Osteocyte (in vitro differentiated cells): Measurements from ENCODE around the gene C1orf122. TPM values are rescaled to one million over a fixed set of nuclear protein-coding genes. Genes with fewer than 3 reads are reported as not detected.
A peak's percentile ranks its signal among the peaks of the same experiment; 100 is the strongest.

Experiments used
- DNase-seq: peaks from one replicate; pipeline ENCODE4 v3.0.0; 2021; ENCODE audit warnings: mixed read lengths; ENCODE audit not compliant: unreplicated experiment; ENCODE audit errors: extremely low spot score
- H3K27ac Mint-ChIP-seq: one replicate; pipeline ENCODE4 v1.8.0; 2021; ENCODE audit warnings: mild to moderate bottlenecking, mixed read lengths; ENCODE audit not compliant: unreplicated experiment
- H3K27me3 Mint-ChIP-seq: one replicate; pipeline ENCODE4 v1.8.0; 2021; ENCODE audit warnings: mixed read lengths; ENCODE audit not compliant: unreplicated experiment
- H3K36me3 Mint-ChIP-seq: one replicate; pipeline ENCODE4 v1.8.0; 2021; ENCODE audit warnings: mixed read lengths; ENCODE audit not compliant: unreplicated experiment
- H3K4me1 Mint-ChIP-seq: one replicate; pipeline ENCODE4 v1.8.0; 2021; ENCODE audit warnings: mixed read lengths; ENCODE audit not compliant: unreplicated experiment
- H3K4me3 Mint-ChIP-seq: one replicate; pipeline ENCODE4 v1.8.0; 2021; ENCODE audit warnings: mild to moderate bottlenecking, moderate library complexity, mixed read lengths; ENCODE audit not compliant: unreplicated experiment
- H3K9me3 Mint-ChIP-seq: one replicate; pipeline ENCODE4 v1.8.0; 2021; ENCODE audit warnings: mixed read lengths; ENCODE audit not compliant: unreplicated experiment
- total RNA-seq: library from RNA; stranded (reverse); gene quantifications from 2 replicates; pipeline ENCODE4 v1.2.1, GENCODE V29; 2021
- TF ChIP-seq, protein P1 (sequence below): fragments of 200-600 bp; sonication (generic); IDR thresholded peaks from 2 replicates; pipeline ENCODE4 v1.5.0; 2021; ENCODE audit warnings: antibody characterized with exemption, mild to moderate bottlenecking, moderate library complexity

The C1orf122 gene
- total RNA-seq, 1 donor from 2014 or later: 55.0 TPM

DNA sequence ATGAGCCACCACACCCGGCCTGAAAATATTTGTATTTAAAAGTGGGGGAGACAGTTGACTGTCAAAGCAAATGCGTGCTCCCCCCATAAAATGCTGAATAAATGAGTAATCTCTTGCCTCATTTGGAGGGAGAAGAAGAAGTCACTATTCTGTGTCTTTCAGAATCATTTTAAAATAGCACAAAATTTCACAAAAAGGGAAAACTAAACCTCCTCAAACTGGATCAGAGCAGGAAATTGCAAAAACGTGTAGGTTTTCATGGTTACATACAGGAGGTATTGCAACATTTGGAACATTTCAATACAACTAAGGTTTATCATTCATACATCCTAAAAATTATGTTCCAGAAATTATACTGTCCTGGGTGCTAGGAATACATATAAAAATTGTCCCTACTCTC lies 38.2 kb downstream of the C1orf122 start:
- Mint-ChIP-seq H3K4me3 (no peak overlapping the region), H3K27ac (no peak overlapping the region), H3K27me3 (no peaks in the 10 kb centered on the region), H3K36me3 (peaks cover 8% of the 10 kb centered on the region), H3K9me3 (no peaks in the 10 kb centered on the region), H3K4me1 (peaks cover 6% of the 10 kb centered on the region)
- TF ChIP-seq, protein P1, sequence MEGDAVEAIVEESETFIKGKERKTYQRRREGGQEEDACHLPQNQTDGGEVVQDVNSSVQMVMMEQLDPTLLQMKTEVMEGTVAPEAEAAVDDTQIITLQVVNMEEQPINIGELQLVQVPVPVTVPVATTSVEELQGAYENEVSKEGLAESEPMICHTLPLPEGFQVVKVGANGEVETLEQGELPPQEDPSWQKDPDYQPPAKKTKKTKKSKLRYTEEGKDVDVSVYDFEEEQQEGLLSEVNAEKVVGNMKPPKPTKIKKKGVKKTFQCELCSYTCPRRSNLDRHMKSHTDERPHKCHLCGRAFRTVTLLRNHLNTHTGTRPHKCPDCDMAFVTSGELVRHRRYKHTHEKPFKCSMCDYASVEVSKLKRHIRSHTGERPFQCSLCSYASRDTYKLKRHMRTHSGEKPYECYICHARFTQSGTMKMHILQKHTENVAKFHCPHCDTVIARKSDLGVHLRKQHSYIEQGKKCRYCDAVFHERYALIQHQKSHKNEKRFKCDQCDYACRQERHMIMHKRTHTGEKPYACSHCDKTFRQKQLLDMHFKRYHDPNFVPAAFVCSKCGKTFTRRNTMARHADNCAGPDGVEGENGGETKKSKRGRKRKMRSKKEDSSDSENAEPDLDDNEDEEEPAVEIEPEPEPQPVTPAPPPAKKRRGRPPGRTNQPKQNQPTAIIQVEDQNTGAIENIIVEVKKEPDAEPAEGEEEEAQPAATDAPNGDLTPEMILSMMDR: no peak
- DNase-seq: no peak

DNA sequence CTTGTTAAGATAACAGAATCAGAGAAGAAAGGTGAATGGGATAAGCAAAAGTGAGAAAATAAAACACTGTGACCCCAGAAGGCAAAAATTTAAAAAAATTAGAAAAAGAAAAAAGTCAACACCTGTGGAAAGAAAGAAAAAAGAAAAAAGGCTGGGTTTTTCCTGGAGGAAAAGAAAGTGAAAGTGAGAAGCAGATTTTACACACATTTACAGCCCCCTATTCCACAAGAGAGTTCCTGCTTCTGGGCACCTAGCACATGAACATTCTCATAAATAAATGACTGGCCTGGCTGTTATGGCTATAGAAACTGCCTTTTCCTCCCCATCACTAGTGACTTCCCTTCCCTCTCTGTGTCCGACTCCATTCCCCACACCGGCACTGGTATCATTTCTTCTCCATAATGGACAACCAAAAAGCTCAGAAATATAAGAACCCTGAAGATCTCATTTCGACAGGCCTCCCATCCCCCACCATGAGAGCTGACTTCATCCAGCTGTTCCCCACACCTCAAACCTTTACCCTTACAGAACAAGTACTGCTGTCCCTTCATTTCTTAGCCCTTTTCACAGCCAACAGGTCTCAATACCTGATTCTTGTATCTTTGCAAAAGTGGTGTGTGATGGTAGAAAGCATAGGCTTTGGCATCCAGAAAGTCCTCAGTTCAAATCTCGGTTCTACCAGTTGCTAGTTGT lies 39.2 kb downstream of the C1orf122 start:
- H3K4me3 Mint-ChIP-seq: no peak overlapping the region
- TF ChIP-seq, protein P1: no peak
- H3K9me3 Mint-ChIP-seq: no peaks in the 10 kb centered on the region
- no peak for DNase-seq
- no peaks in the 10 kb centered on the region for H3K27me3 Mint-ChIP-seq
- H3K36me3 Mint-ChIP-seq: peaks cover 6% of the 10 kb centered on the region
- H3K4me1 Mint-ChIP-seq: peaks cover 6% of the 10 kb centered on the region
- H3K27ac Mint-ChIP-seq: peak overlapping the region; percentile 35

DNA sequence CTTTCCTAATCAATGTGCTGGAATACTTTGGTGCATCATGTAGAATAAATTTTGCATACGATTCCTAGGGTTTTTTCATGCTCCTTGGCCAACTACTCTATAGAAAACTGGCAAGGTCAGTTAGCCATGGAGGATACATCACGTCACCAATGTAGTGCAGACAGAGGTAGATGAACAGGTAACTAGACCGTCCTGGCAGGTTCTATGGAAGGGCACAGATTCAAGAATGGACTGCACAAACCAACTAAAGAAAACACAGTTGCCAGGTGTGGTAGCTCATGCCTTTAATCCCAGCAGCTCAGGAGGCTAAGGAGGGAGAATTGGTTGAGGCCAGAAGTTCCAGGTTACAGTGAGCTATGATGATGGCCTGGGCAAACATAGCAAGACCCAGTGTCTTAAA lies 41.9 kb downstream of the C1orf122 start:
- Mint-ChIP-seq H3K36me3 (peaks cover 16% of the 10 kb centered on the region), H3K4me3 (no peak overlapping the region), H3K27me3 (no peaks in the 10 kb centered on the region), H3K9me3 (no peaks in the 10 kb centered on the region), H3K4me1 (peaks cover 9% of the 10 kb centered on the region), H3K27ac (no peak overlapping the region)
- no peak for DNase-seq
- TF ChIP-seq, protein P1: no peak

DNA sequence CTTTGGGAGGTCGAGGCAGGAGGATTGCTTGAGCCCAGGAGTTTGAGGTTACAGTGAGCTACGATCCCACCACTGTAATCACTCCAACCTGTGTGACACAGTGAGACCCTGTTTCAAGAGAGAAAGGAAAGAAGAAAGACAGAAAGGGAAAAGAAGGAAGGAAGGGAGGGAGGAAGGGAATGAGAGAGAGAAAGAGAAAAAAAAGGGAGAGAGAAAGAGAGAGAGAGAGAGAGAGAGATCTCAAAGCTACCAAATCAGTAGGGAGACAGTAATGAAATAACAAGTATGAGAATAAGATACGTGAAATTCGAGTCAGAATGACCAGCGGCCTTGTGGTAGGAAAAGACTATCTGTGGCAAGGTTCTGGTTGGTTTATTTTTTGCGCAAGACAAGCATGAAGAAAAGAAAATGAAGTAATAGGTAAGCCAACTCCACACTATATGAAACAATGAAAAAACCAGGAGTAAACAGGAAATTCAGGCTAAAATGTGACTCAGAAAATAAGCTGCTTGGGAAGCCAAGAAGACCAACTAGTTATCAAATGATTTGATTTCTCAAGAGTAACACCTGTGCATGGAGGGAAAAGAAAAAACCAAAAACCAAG lies 42.9 kb downstream of the C1orf122 start:
- no peaks in the 10 kb centered on the region for H3K27me3 Mint-ChIP-seq
- peaks cover 10% of the 10 kb centered on the region for H3K36me3 Mint-ChIP-seq
- no peak overlapping the region for H3K4me3 Mint-ChIP-seq
- peaks cover 14% of the 10 kb centered on the region for H3K4me1 Mint-ChIP-seq
- DNase-seq: no peak
- H3K9me3 Mint-ChIP-seq: no peaks in the 10 kb centered on the region
- H3K27ac Mint-ChIP-seq: no peak overlapping the region
- TF ChIP-seq, protein P1: no peak

DNA sequence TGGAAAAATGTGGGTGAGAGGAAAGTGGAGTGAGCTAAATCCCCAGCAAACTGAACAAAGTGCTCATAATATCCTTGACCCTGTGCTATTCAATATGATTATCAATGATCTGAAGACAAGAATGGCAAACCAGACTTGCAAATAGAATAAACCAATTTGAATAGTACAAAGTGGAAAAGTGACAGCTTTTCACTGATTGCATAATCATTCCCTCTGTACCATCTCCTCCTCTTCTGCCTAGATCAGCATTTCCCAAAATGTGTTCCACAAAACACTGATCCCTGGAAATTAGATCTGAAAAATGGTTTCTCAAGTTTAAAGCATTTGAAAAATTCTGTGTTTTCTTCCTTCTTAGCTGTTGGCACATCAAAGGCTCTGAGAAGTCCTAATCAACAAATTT lies 43.7 kb downstream of the C1orf122 start:
- Mint-ChIP-seq H3K9me3 (no peaks in the 10 kb centered on the region), H3K4me1 (peaks cover 14% of the 10 kb centered on the region), H3K4me3 (no peak overlapping the region), H3K27me3 (no peaks in the 10 kb centered on the region), H3K36me3 (peaks cover 10% of the 10 kb centered on the region), H3K27ac (no peak overlapping the region)
- TF ChIP-seq, protein P1: no peak
- no peak for DNase-seq
